ENCODE measurements around the gene ITPR3. TPM values are rescaled to one million over a fixed set of nuclear protein-coding genes. Genes with fewer than 3 reads are reported as not detected.

ITPR3 gene
- total RNA-seq, 1 donor from 2014 or later: 43.0 TPM

GRCh38 chr6:33738879-33739278 is 117.8 kb downstream of the ITPR3 start:
- DNase-seq (ENCODE audit: low spot score in 2 of 2): no peak
- Histone ChIP-seq H3K36me3 (no peaks in the 10 kb centered on the region), H3K4me3 (no peak overlapping the region), H3K9me3 (no peaks in the 10 kb centered on the region), H3K27me3 (no peaks in the 10 kb centered on the region), H3K27ac (no peak overlapping the region), H3K4me1 (no peaks in the 10 kb centered on the region)
- TF ChIP-seq, protein P1, sequence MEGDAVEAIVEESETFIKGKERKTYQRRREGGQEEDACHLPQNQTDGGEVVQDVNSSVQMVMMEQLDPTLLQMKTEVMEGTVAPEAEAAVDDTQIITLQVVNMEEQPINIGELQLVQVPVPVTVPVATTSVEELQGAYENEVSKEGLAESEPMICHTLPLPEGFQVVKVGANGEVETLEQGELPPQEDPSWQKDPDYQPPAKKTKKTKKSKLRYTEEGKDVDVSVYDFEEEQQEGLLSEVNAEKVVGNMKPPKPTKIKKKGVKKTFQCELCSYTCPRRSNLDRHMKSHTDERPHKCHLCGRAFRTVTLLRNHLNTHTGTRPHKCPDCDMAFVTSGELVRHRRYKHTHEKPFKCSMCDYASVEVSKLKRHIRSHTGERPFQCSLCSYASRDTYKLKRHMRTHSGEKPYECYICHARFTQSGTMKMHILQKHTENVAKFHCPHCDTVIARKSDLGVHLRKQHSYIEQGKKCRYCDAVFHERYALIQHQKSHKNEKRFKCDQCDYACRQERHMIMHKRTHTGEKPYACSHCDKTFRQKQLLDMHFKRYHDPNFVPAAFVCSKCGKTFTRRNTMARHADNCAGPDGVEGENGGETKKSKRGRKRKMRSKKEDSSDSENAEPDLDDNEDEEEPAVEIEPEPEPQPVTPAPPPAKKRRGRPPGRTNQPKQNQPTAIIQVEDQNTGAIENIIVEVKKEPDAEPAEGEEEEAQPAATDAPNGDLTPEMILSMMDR (IDR thresholded peaks at IDR 0.05): no peak
- intact Hi-C loops (cut with DNase I): no loop called here

DNA sequence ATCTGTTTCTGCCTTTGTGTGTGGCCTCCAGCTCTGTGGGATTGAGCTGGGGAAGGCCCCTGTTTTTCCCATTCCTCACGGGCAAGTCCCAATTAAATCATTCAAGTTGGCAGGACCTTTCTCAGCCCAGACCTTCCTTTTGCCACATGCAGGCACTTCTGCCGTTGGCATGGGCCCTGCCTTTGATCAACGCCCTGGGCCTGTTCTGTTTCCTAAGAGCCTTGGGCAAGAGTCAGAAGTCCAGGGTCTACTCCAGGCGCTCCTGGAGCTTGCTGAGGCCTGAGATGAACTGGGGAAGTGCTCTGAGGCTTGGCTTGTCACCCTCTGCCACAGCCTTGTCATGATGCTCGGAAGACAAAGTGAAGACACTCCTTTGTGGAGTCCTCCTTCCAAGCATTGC is 118.4 kb downstream of the ITPR3 start:
- H3K36me3 ChIP-seq: no peaks in the 10 kb centered on the region
- H3K4me3 ChIP-seq: no peak overlapping the region
- H3K27me3 ChIP-seq: no peaks in the 10 kb centered on the region
- no peaks in the 10 kb centered on the region for H3K4me1 ChIP-seq
- TF ChIP-seq, protein P1 (IDR thresholded peaks at IDR 0.05): no peak
- H3K27ac ChIP-seq: no peak overlapping the region
- no peaks in the 10 kb centered on the region for H3K9me3 ChIP-seq
- intact Hi-C loops (cut with DNase I): no loop called here
- DNase-seq (ENCODE audit: low spot score in 2 of 2): no peak

- H3K36me3 ChIP-seq: no peaks in the 10 kb centered on the region
- no peak overlapping the region for H3K27ac ChIP-seq
- H3K9me3 ChIP-seq: no peaks in the 10 kb centered on the region
- H3K4me1 ChIP-seq: no peaks in the 10 kb centered on the region
- no peaks in the 10 kb centered on the region for H3K27me3 ChIP-seq
- no peak overlapping the region for H3K4me3 ChIP-seq
- TF ChIP-seq, protein P1 (IDR thresholded peaks at IDR 0.05): no peak
- intact Hi-C loops (cut with DNase I): no loop called here
- no peak for DNase-seq (ENCODE audit: low spot score in 2 of 2)
These were observed 119.1 kb downstream of the ITPR3 start for GRCh38 chr6:33740204-33740608.

DNA sequence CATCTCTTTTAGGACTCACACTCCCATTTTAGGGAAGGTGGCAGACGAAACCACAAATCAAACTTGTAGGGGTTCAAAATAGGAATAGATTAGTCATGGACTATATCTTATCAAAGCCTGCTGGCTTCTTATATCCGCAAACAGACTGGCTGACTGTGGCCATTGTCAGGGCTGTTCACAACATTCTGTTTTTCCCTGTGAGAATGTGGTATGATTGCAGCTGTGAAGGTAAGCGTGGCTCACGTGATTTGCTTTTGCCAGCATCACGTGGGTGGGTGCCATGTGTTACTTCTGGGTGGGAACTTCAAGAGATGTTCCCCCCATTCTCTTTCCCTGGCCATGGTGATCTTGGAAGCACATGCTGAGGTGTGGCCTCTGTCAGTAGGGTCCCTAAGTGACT is 119.7 kb downstream of the ITPR3 start:
- Histone ChIP-seq H3K4me1 (no peaks in the 10 kb centered on the region), H3K36me3 (no peaks in the 10 kb centered on the region), H3K4me3 (no peak overlapping the region), H3K27me3 (no peaks in the 10 kb centered on the region), H3K27ac (no peak overlapping the region), H3K9me3 (no peaks in the 10 kb centered on the region)
- TF ChIP-seq, protein P1 (IDR thresholded peaks at IDR 0.05): no peak
- intact Hi-C loops (cut with DNase I): no loop called here
- no peak for DNase-seq (ENCODE audit: low spot score in 2 of 2)

- Histone ChIP-seq H3K36me3 (no peaks in the 10 kb centered on the region), H3K27ac (no peak overlapping the region), H3K9me3 (no peaks in the 10 kb centered on the region), H3K4me1 (no peaks in the 10 kb centered on the region), H3K27me3 (no peaks in the 10 kb centered on the region), H3K4me3 (no peak overlapping the region)
- no peak for DNase-seq (ENCODE audit: low spot score in 2 of 2)
- intact Hi-C loops (cut with DNase I): no loop called here
- TF ChIP-seq, protein P1 (IDR thresholded peaks at IDR 0.05): no peak
These were observed 121.0 kb downstream of the ITPR3 start for GRCh38 chr6:33742092-33742491.

DNA sequence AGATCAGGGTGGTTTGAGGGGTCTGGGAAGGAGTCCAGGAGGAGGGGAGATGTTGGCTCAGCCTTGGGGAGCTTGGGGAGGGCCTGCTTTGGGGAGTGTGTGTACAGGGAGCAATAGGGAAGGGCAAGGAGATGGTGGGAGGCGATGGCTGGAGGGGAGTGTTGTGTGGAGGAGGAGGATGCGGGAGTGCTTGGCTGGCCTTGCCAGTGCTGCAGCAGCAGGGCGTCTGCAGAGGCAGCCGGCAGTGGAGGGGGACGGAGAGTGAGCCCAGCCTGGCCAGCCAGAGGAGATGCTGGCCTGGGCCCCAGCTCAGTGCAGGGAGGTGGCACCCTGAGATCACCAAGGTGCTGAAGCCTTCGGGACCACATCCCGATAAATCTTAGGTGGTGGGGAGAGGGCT is 121.7 kb downstream of the ITPR3 start:
- intact Hi-C loops (cut with DNase I): no loop called here
- TF ChIP-seq, protein P1 (IDR thresholded peaks at IDR 0.05): no peak
- Histone ChIP-seq H3K27ac (no peak overlapping the region), H3K27me3 (no peaks in the 10 kb centered on the region), H3K9me3 (no peaks in the 10 kb centered on the region), H3K4me1 (no peaks in the 10 kb centered on the region), H3K4me3 (no peak overlapping the region), H3K36me3 (no peaks in the 10 kb centered on the region)
- DNase-seq (ENCODE audit: low spot score in 2 of 2): no peak

Data from ascending aorta (tissue), 2 donors.